Measurements from ENCODE around the gene CAMK2B. TPM values are rescaled to one million over a fixed set of nuclear protein-coding genes. Genes with fewer than 3 reads are reported as not detected.

The CAMK2B gene
- polyA plus RNA-seq, 1 donor (not counting 4 experiments of a cell fraction or from before 2014, with no cell fraction given), result 0.25 TPM

GRCh38 chr7:44213206-44213876 lies 112.1 kb downstream of the CAMK2B start:
- H2AFZ ChIP-seq (ENCODE audit: control insufficient read depth, low read length), result no peak overlapping the region
- no peak overlapping the region for H3K4me3 ChIP-seq (ENCODE audit: control insufficient read depth in 2 of 3, extremely low read depth in 1 of 3, insufficient read depth in 2 of 3, low read depth in 1 of 3, low read length in 3 of 3)
- TF ChIP-seq, protein P1, sequence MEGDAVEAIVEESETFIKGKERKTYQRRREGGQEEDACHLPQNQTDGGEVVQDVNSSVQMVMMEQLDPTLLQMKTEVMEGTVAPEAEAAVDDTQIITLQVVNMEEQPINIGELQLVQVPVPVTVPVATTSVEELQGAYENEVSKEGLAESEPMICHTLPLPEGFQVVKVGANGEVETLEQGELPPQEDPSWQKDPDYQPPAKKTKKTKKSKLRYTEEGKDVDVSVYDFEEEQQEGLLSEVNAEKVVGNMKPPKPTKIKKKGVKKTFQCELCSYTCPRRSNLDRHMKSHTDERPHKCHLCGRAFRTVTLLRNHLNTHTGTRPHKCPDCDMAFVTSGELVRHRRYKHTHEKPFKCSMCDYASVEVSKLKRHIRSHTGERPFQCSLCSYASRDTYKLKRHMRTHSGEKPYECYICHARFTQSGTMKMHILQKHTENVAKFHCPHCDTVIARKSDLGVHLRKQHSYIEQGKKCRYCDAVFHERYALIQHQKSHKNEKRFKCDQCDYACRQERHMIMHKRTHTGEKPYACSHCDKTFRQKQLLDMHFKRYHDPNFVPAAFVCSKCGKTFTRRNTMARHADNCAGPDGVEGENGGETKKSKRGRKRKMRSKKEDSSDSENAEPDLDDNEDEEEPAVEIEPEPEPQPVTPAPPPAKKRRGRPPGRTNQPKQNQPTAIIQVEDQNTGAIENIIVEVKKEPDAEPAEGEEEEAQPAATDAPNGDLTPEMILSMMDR (optimal IDR thresholded peaks at IDR 0.05 in 1 of 3, IDR thresholded peaks at IDR 0.05 in 1 of 3, conservative IDR thresholded peaks at IDR 0.05 in 1 of 3; ENCODE audit: extremely low read depth in 1 of 3, insufficient read depth in 2 of 3, low read length in 3 of 3), result no peak
- TF ChIP-seq EZH2 (IDR thresholded peaks at IDR 0.05; ENCODE audit: low read length), result no peak
- H3K36me3 ChIP-seq (ENCODE audit: control insufficient read depth in 2 of 2, extremely low read depth in 1 of 2, insufficient read depth in 2 of 2, low read length in 2 of 2), result peaks cover 22 to 41% of the 10 kb centered on the region in 2 experiments
- peaks cover 2% of the 10 kb centered on the region for H4K20me1 ChIP-seq (ENCODE audit: control insufficient read depth, extremely low read depth, insufficient read depth, low read length)
- dilution Hi-C loops (cut with MboI; ENCODE audit: extremely low pct_ligation_motif_present, low sequenced_read_pairs), result no loop called here
- H3K4me1 ChIP-seq (ENCODE audit: control insufficient read depth, extremely low read depth, insufficient read depth, low read length), result no peaks in the 10 kb centered on the region
- H3K9me1 ChIP-seq (ENCODE audit: control insufficient read depth, extremely low read depth, insufficient read depth, low read length), result no peaks in the 10 kb centered on the region
- no peaks in the 10 kb centered on the region for H3K27me3 ChIP-seq (ENCODE audit: control insufficient read depth, extremely low read depth, insufficient read depth, low read length)
- H3K79me2 ChIP-seq (ENCODE audit: control insufficient read depth, insufficient read depth, low read length), result no peaks in the 10 kb centered on the region
- H3K4me2 ChIP-seq (ENCODE audit: control insufficient read depth, extremely low read depth, insufficient read depth, low read depth, low read length), result no peak overlapping the region
- no peak for DNase-seq (ENCODE audit: low read depth, low spot score)
- H3K9me3 ChIP-seq (ENCODE audit: control insufficient read depth, low read depth, low read length), result no peaks in the 10 kb centered on the region
- no peak overlapping the region for H3K9ac ChIP-seq (ENCODE audit: control insufficient read depth, extremely low read depth, insufficient read depth, low read length)
- H3K27ac ChIP-seq (ENCODE audit: control insufficient read depth, insufficient read depth, low read length), result no peak overlapping the region
- no peak for FAIRE-seq

- TF ChIP-seq EZH2 (IDR thresholded peaks at IDR 0.05; ENCODE audit: low read length), result no peak
- TF ChIP-seq, protein P1 (optimal IDR thresholded peaks at IDR 0.05 in 1 of 3, IDR thresholded peaks at IDR 0.05 in 1 of 3, conservative IDR thresholded peaks at IDR 0.05 in 1 of 3; ENCODE audit: extremely low read depth in 1 of 3, insufficient read depth in 2 of 3, low read length in 3 of 3), result no peak
Observed at GRCh38 chr7:44212581-44213184, 112.7 kb downstream of the CAMK2B start.

More at GRCh38 chr7:44212581-44213184, 112.7 kb downstream of the CAMK2B start:
- dilution Hi-C loops (cut with MboI; ENCODE audit: extremely low pct_ligation_motif_present, low sequenced_read_pairs), result no loop called here
- H3K9me3 ChIP-seq (ENCODE audit: control insufficient read depth, low read depth, low read length), result no peaks in the 10 kb centered on the region
- H3K4me3 ChIP-seq (ENCODE audit: control insufficient read depth in 2 of 3, extremely low read depth in 1 of 3, insufficient read depth in 2 of 3, low read depth in 1 of 3, low read length in 3 of 3), result no peak overlapping the region
- no peak overlapping the region for H3K27ac ChIP-seq (ENCODE audit: control insufficient read depth, insufficient read depth, low read length)
- no peak overlapping the region for H3K9ac ChIP-seq (ENCODE audit: control insufficient read depth, extremely low read depth, insufficient read depth, low read length)
- no peak overlapping the region for H2AFZ ChIP-seq (ENCODE audit: control insufficient read depth, low read length)
- H3K79me2 ChIP-seq (ENCODE audit: control insufficient read depth, insufficient read depth, low read length), result no peaks in the 10 kb centered on the region
- H3K36me3 ChIP-seq (ENCODE audit: control insufficient read depth in 2 of 2, extremely low read depth in 1 of 2, insufficient read depth in 2 of 2, low read length in 2 of 2), result peaks cover 25 to 42% of the 10 kb centered on the region in 2 experiments
- H3K4me2 ChIP-seq (ENCODE audit: control insufficient read depth, extremely low read depth, insufficient read depth, low read depth, low read length), result no peak overlapping the region
- H3K9me1 ChIP-seq (ENCODE audit: control insufficient read depth, extremely low read depth, insufficient read depth, low read length), result no peaks in the 10 kb centered on the region
- peaks cover 2% of the 10 kb centered on the region for H4K20me1 ChIP-seq (ENCODE audit: control insufficient read depth, extremely low read depth, insufficient read depth, low read length)
- no peaks in the 10 kb centered on the region for H3K4me1 ChIP-seq (ENCODE audit: control insufficient read depth, extremely low read depth, insufficient read depth, low read length)
- DNase-seq (ENCODE audit: low read depth, low spot score), result no peak
- H3K27me3 ChIP-seq (ENCODE audit: control insufficient read depth, extremely low read depth, insufficient read depth, low read length), result no peaks in the 10 kb centered on the region
- FAIRE-seq, result no peak
